Endothelial cell of umbilical vein (primary cell): ENCODE data around the gene PRDM16. TPM values are rescaled to one million over a fixed set of nuclear protein-coding genes. Genes with fewer than 3 reads are reported as not detected.

Experiments used
- BruUV-seq: library from RNA; stranded (reverse); fragments of 400-500 nt; replicated peaks from 2 replicates; lab custom pipeline; 2021; lab: Mats Ljungman, UMichigan
- CTCF ChIA-PET: fragments of 300-600, 350-600 bp; sonication (Branson Sonifier 250); formaldehyde crosslinking; loops from one replicate; lab custom pipeline; 2021; ENCODE audit warnings: antibody characterized with exemption, inconsistent platforms; lab: Charles Lee
- POLR2A ChIA-PET: fragments of 300-600, 350-600 bp; sonication (Branson Sonifier 250); formaldehyde crosslinking; loops from one replicate; lab custom pipeline; 2021; ENCODE audit warnings: antibody characterized with exemption, inconsistent platforms; lab: Charles Lee
- DNase-seq: peaks from one replicate; pipeline ENCODE4 v3.0.0-alpha.2; 2011; ENCODE audit warnings: low read depth, low spot score
- FAIRE-seq: peaks from 2 replicates; lab custom pipeline; 2011; peaks lifted over from hg19 to GRCh38; lab: Jason Lieb, UNC
- H2AFZ ChIP-seq: 2 replicates; pipeline ENCODE4 v1.6.0; 2012; ENCODE audit warnings: low read depth, low read length, control low read depth, inconsistent platforms
- H3K27ac ChIP-seq: 2 replicates; pipeline ENCODE4 v1.5.1; 2011; ENCODE audit warnings: low read depth, mild to moderate bottlenecking, control low read depth, low read length, moderate library complexity; ENCODE audit not compliant: insufficient read depth
- H3K27me3 ChIP-seq, 2 experiments: 2 replicates each; pipeline versions ENCODE4 v1.6.0 to v1.6.1; 2011; ENCODE audit warnings: low read length in 2 of 2, mixed read lengths in 1 of 2; ENCODE audit not compliant: control insufficient read depth in 2 of 2, insufficient read depth in 2 of 2
- H3K36me3 ChIP-seq, 2 experiments: 2 replicates in 1 of 2; 3 replicates in 1 of 2; pipeline ENCODE4 v1.5.1; 2011; ENCODE audit warnings: low read length in 2 of 2, mild to moderate bottlenecking in 1 of 2, moderate library complexity in 1 of 2; ENCODE audit not compliant: control insufficient read depth in 2 of 2, insufficient read depth in 2 of 2; ENCODE audit errors: extremely low read depth in 1 of 2
- H3K4me1 ChIP-seq: 3 replicates; pipeline ENCODE4 v1.5.1; 2011; ENCODE audit warnings: mild to moderate bottlenecking, low read length; ENCODE audit not compliant: control insufficient read depth, insufficient read depth; ENCODE audit errors: extremely low read depth
- H3K4me2 ChIP-seq: 2 replicates; pipeline ENCODE4 v1.6.1; 2011; ENCODE audit warnings: low read length, control low read depth, mixed read lengths; ENCODE audit not compliant: insufficient read depth
- H3K4me3 ChIP-seq, 3 experiments: fragments of 200-600 bp in 1 of 3; sonication (generic), shearing (Covaris generic) in 1 of 3; replicated peaks in 1 of 3; 2 replicates each; pipeline ENCODE4 v1.5.1; 2011 to 2016; ENCODE audit warnings: control low read depth in 3 of 3, low read length in 3 of 3, mild to moderate bottlenecking in 2 of 3, inconsistent platforms in 1 of 3, low read depth in 1 of 3, moderate library complexity in 1 of 3; ENCODE audit not compliant: insufficient read depth in 1 of 3
- H3K79me2 ChIP-seq: 2 replicates; pipeline ENCODE4 v1.6.0; 2012; ENCODE audit warnings: low read length, inconsistent platforms; ENCODE audit not compliant: control insufficient read depth, insufficient read depth
- H3K9ac ChIP-seq: replicated peaks from 2 replicates; pipeline ENCODE3; 2011; ENCODE audit warnings: low read length, control low read depth; ENCODE audit not compliant: insufficient read depth; ENCODE audit errors: extremely low read depth
- H3K9me1 ChIP-seq: replicated peaks from 3 replicates; pipeline ENCODE4 v1.6.0; 2011; ENCODE audit warnings: mild to moderate bottlenecking, low read length; ENCODE audit not compliant: control insufficient read depth, insufficient read depth; ENCODE audit errors: extremely low read depth
- H3K9me3 ChIP-seq: replicated peaks from 2 replicates; pipeline ENCODE4 v1.5.1; 2012; ENCODE audit warnings: low read length, inconsistent platforms; ENCODE audit not compliant: control insufficient read depth, insufficient read depth
- H4K20me1 ChIP-seq: replicated peaks from 2 replicates; pipeline ENCODE3; 2011; ENCODE audit warnings: mild to moderate bottlenecking, low read length; ENCODE audit not compliant: control insufficient read depth, insufficient read depth; ENCODE audit errors: extremely low read depth
- EZH2 ChIP-seq: IDR thresholded peaks from 2 replicates; pipeline ENCODE4 v1.6.1; 2012; ENCODE audit warnings: borderline replicate concordance, low read depth, mild to moderate bottlenecking, moderate library complexity, low read length, inconsistent platforms; ENCODE audit not compliant: severe bottlenecking
- FOS ChIP-seq: IDR thresholded peaks from 2 replicates; pipeline ENCODE4 v1.6.1; 2011; ENCODE audit warnings: mild to moderate bottlenecking, low read length, moderate library complexity, borderline replicate concordance; ENCODE audit not compliant: insufficient read depth
- GATA2 ChIP-seq: IDR thresholded peaks from 2 replicates; pipeline ENCODE4 v1.7.0; 2011; ENCODE audit warnings: low read depth, mild to moderate bottlenecking, moderate library complexity, mixed read lengths, low read length; ENCODE audit not compliant: insufficient read length, insufficient read depth
- JUN ChIP-seq: IDR thresholded peaks from 2 replicates; pipeline ENCODE4 v1.6.1; 2011; ENCODE audit warnings: borderline replicate concordance, low read depth; ENCODE audit not compliant: insufficient read length, insufficient read depth
- MYC ChIP-seq: IDR thresholded peaks from one replicate; pipeline ENCODE4 v1.6.1; 2011; ENCODE audit warnings: mild to moderate bottlenecking, low read depth, low read length
- POLR2A ChIP-seq: IDR thresholded peaks from 2 replicates; pipeline ENCODE4 v1.6.1; 2012; ENCODE audit warnings: low read depth, mild to moderate bottlenecking, control low read depth, low read length
- POLR2AphosphoS5 ChIP-seq: IDR thresholded peaks from 2 replicates; pipeline ENCODE4 v1.6.1; 2012; ENCODE audit warnings: low read depth, mild to moderate bottlenecking, control low read depth, low read length, moderate library complexity; ENCODE audit not compliant: insufficient read depth
- dilution Hi-C: fragments of 300-500 bp; cut with MboI; formaldehyde crosslinking; loops from one replicate; pipeline ENCODE4 v1.15.0; 2019; ENCODE audit warnings: low sequenced_read_pairs; ENCODE audit not compliant: extremely low pct_ligation_motif_present
- intact Hi-C: fragments of 100-400 bp; cut with micrococcal nuclease; formaldehyde crosslinking; loops from one replicate; pipeline ENCODE4 v1.10.0; 2022
- polyA plus RNA-seq, 4 experiments: library from polyadenylated mRNA; depleted of rRNA in 3 of 4; stranded (reverse) in 3 of 4; unstranded in 1 of 4; fragments of >200 nt; gene quantifications; 2 replicates each; pipeline versions ENCODE4 v1.2.1 to v1.2.3, GENCODE V29; 2011 to 2012; ENCODE audit warnings: missing spikeins in 1 of 4
- total RNA-seq: library from RNA; stranded (reverse); gene quantifications from 2 replicates; pipeline ENCODE4 v1.2.3, GENCODE V29; 2021
- TF ChIP-seq, protein P1 (sequence below), 2 donors: IDR thresholded peaks; 1 replicate in 1 of 2; 2 replicates in 1 of 2; pipeline ENCODE4 v1.5.1; 2011; ENCODE audit warnings: low read length in 2 of 2, mild to moderate bottlenecking in 2 of 2, moderate library complexity in 2 of 2, control low read depth in 1 of 2, inconsistent platforms in 1 of 2, low read depth in 1 of 2; ENCODE audit not compliant: insufficient read depth in 1 of 2; ENCODE audit errors: extremely low read depth in 1 of 2
- TF ChIP-seq, protein P2 (sequence below): IDR thresholded peaks from 2 replicates; pipeline ENCODE4 v1.6.1; 2011; ENCODE audit not compliant: insufficient read depth, insufficient read length

Gene PRDM16
- total and polyA plus RNA-seq, 2 donors (not counting 3 experiments of a cell fraction or from before 2014, with no cell fraction given): not detected

DNA sequence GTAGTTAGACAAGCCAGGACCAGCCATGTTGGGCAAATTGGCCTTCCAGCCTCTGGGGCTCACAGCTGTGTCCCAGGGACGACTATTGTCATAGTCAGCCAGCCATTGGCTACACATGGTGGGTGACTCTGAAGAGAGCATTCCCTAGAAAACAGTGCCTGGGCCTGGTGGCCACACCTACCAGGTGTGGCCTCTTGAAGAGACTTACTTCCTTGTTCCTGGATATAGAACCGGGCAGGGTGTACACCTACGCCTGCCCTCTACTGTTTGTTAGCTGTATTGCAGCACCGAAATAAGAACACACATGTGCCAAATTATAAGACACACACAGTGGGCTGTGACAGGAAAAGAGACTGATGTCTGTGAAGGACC lies 250.9 kb downstream of the PRDM16 start:
- Histone ChIP-seq H2AFZ (no peak overlapping the region), H3K9ac (no peak overlapping the region), H3K36me3 (no peaks in the 10 kb centered on the region), H3K9me1 (no peaks in the 10 kb centered on the region), H3K4me3 (no peak overlapping the region), H3K79me2 (no peaks in the 10 kb centered on the region), H3K4me2 (no peak overlapping the region), H3K9me3 (no peaks in the 10 kb centered on the region), H4K20me1 (no peaks in the 10 kb centered on the region), H3K27me3 (peaks cover 0 to 7% of the 10 kb centered on the region in 2 experiments), H3K4me1 (no peaks in the 10 kb centered on the region), H3K27ac (no peak overlapping the region)
- no peak for TF ChIP-seq MYC
- TF ChIP-seq, protein P1, sequence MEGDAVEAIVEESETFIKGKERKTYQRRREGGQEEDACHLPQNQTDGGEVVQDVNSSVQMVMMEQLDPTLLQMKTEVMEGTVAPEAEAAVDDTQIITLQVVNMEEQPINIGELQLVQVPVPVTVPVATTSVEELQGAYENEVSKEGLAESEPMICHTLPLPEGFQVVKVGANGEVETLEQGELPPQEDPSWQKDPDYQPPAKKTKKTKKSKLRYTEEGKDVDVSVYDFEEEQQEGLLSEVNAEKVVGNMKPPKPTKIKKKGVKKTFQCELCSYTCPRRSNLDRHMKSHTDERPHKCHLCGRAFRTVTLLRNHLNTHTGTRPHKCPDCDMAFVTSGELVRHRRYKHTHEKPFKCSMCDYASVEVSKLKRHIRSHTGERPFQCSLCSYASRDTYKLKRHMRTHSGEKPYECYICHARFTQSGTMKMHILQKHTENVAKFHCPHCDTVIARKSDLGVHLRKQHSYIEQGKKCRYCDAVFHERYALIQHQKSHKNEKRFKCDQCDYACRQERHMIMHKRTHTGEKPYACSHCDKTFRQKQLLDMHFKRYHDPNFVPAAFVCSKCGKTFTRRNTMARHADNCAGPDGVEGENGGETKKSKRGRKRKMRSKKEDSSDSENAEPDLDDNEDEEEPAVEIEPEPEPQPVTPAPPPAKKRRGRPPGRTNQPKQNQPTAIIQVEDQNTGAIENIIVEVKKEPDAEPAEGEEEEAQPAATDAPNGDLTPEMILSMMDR (IDR thresholded peaks at IDR 0.05; ENCODE audit: extremely low read depth in 1 of 2, insufficient read depth in 1 of 2, low read depth in 1 of 2, low read length in 2 of 2): peak; percentile 44 to 49
- FAIRE-seq (no peak), DNase-seq (peak; percentile 32)
- CTCF ChIA-PET: interaction anchor here (1.2 kb wide), 1 partner anchor 905 kb away, joined by 4 read pairs; no protein-coding TSS in a partner anchor
- dilution Hi-C loops: no loop called here
- no TSS peak for BruUV-seq
- intact Hi-C loops: loop anchor here (1.0 to 10.0 kb wide), 2 partner anchors 255 to 906 kb away; partner anchors contain the start of gene PRDM16
- POLR2A ChIA-PET: no interaction called here

DNA sequence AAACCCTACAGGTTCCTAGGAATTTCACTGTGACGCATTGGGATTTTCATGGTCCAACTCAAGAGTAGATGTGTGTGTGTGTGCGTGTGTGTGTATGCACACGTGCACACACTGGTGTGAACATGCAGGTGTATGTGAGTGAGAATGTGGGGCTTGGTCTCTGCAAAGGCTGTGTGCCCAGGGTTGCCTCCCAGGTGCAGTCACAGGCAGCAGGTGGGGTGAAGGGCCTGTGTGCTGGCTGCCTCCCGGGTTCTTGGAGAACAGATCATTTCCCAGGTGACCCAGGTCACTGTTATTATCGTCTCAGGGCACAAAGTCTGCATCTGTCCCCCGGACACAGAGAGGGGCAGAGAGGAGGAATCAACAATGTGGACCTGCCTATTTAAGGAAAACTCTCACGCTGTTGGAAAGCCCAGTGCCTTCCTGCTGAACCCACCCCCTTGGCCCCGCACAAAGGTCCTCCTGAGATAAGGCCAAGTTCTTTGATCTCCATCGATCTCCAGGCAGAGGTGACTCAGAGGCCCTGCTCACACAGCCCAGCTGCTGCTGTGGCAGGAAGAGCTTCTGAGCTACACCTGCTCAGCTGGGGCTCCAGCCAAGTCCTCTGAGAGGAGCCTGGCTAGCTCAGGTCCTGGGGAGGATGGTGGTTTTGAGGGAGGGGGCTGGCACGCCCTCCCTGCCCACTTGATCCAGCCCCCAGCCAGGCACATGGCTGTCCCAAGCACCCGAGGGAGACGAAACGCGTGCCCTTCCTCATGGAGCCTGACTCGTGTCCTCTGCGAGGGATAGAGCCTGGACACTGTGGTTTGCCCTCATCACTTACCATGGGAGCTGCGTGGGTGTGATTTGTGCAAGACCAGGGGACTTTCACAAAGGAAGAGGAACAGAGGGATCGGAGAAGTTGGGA lies 251.5 kb downstream of the PRDM16 start:
- H2AFZ ChIP-seq: no peak overlapping the region
- ChIA-PET CTCF (interaction anchor here (1.2 kb wide), 1 partner anchor 906 kb away, joined by 4 read pairs; no protein-coding TSS in a partner anchor), POLR2A (no interaction called here)
- dilution Hi-C loops (no loop called here), intact Hi-C loops (loop anchor here (1.0 kb wide), 1 partner anchor 906 kb away; no protein-coding TSS in a partner anchor)
- no peak for TF ChIP-seq POLR2AphosphoS5
- TF ChIP-seq MYC: no peak
- TF ChIP-seq, protein P2, sequence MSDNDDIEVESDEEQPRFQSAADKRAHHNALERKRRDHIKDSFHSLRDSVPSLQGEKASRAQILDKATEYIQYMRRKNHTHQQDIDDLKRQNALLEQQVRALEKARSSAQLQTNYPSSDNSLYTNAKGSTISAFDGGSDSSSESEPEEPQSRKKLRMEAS: no peak
- TF ChIP-seq FOS: no peak
- no peak for TF ChIP-seq POLR2A
- TF ChIP-seq, protein P1 (IDR thresholded peaks at IDR 0.05; ENCODE audit: extremely low read depth in 1 of 2, insufficient read depth in 1 of 2, low read depth in 1 of 2, low read length in 2 of 2): no peak
- TF ChIP-seq GATA2: no peak
- no peak for TF ChIP-seq EZH2
- no peak for TF ChIP-seq JUN
- H3K79me2 ChIP-seq: no peaks in the 10 kb centered on the region
- FAIRE-seq: no peak
- no peaks in the 10 kb centered on the region for H3K36me3 ChIP-seq
- no peak for DNase-seq
- H3K4me3 ChIP-seq: no peak overlapping the region
- H3K4me2 ChIP-seq: no peak overlapping the region
- H3K27me3 ChIP-seq: peaks cover 0 to 3% of the 10 kb centered on the region in 2 experiments
- H4K20me1 ChIP-seq: no peaks in the 10 kb centered on the region
- H3K27ac ChIP-seq: no peak overlapping the region
- H3K4me1 ChIP-seq: no peaks in the 10 kb centered on the region
- H3K9me1 ChIP-seq: no peaks in the 10 kb centered on the region
- BruUV-seq: no TSS peak
- H3K9me3 ChIP-seq: no peaks in the 10 kb centered on the region
- no peak overlapping the region for H3K9ac ChIP-seq
